Measurements from ENCODE around the gene S100B. TPM values are rescaled to one million over a fixed set of nuclear protein-coding genes. Genes with fewer than 3 reads are reported as not detected.

Gene S100B
- total and polyA plus RNA-seq, 12 donors: 0.48 to 39.3 (median 8.3) TPM

GRCh38 chr21:46562472-46562871 lies 42.4 kb downstream of the S100B start:
- Histone ChIP-seq H3K4me3 (no peak overlapping the region), H3K36me3 (replicated peaks in 1 of 2) (peaks cover 0 to 77% of the 10 kb centered on the region in 2 donors)
- no peak for TF ChIP-seq CTCF (IDR thresholded peaks at IDR 0.05)
- no peak for TF ChIP-seq POLR2A (IDR thresholded peaks at IDR 0.05)

DNA sequence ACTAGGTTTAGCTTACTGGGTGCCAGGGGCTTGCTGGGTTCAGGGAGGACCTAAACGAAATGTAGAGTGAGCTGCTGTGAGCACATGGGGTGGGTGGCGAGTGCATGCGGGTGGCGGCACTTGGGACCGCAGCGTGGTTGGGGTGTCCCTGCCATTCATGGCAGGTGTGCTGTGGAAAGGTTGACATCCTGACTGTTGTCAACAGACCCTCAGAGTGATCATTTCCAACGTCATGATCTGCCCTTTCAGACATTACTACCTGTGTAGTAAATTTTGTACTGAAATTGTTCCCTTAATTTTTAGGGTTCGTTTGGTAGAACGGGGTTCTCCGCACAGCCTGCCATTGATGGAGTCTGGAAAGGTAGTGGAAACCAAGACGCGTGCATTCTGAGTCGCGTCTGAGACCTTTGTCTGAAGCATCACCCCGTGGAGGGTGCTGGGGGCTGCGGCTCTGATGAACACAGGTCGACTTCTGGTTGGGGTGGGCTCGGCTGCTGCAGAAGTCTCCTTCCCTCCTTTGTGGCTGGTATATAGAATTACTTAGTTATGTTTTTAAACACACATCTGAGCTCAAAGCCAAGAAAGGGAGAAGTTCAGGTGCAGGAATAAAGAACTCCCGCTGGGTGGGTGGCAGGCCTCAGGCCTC lies 43.3 kb downstream of the S100B start:
- Histone ChIP-seq H3K9me3 (replicated peaks in 1 of 3) (no peaks in the 10 kb centered on the region), H3K27me3 (no peaks in the 10 kb centered on the region), H3K27ac (no peak overlapping the region), H3K4me3 (no peak overlapping the region), H3K4me1 (replicated peaks in 1 of 2) (peaks cover 0 to 8% of the 10 kb centered on the region in 2 donors), H3K36me3 (replicated peaks in 1 of 2) (peaks cover 0 to 77% of the 10 kb centered on the region in 2 donors)
- DNase-seq: peak in 1 of 7 donors; percentile 34
- intact Hi-C loops (cut with DNase I): no loop called here
- WGBS, 4 donors: 94 to 97% (median 95%) methylated on average over 19 of the region's 19 CpGs
- TF ChIP-seq CTCF (IDR thresholded peaks at IDR 0.05): no peak
- no peak for TF ChIP-seq POLR2A (IDR thresholded peaks at IDR 0.05)

More at GRCh38 chr21:46562472-46562871, 42.4 kb downstream of the S100B start:
- Histone ChIP-seq H3K27me3 (no peaks in the 10 kb centered on the region), H3K27ac (no peak overlapping the region), H3K9me3 (replicated peaks in 1 of 3) (no peaks in the 10 kb centered on the region), H3K4me1 (replicated peaks in 1 of 2) (peaks cover 0 to 8% of the 10 kb centered on the region in 2 donors)
- intact Hi-C loops (cut with DNase I): no loop called here
- WGBS, 4 donors: 88 to 94% (median 93%) methylated on average over 9 to 10 of the region's 10 CpGs
- DNase-seq: peak in 1 of 7 donors; percentile 47

DNA sequence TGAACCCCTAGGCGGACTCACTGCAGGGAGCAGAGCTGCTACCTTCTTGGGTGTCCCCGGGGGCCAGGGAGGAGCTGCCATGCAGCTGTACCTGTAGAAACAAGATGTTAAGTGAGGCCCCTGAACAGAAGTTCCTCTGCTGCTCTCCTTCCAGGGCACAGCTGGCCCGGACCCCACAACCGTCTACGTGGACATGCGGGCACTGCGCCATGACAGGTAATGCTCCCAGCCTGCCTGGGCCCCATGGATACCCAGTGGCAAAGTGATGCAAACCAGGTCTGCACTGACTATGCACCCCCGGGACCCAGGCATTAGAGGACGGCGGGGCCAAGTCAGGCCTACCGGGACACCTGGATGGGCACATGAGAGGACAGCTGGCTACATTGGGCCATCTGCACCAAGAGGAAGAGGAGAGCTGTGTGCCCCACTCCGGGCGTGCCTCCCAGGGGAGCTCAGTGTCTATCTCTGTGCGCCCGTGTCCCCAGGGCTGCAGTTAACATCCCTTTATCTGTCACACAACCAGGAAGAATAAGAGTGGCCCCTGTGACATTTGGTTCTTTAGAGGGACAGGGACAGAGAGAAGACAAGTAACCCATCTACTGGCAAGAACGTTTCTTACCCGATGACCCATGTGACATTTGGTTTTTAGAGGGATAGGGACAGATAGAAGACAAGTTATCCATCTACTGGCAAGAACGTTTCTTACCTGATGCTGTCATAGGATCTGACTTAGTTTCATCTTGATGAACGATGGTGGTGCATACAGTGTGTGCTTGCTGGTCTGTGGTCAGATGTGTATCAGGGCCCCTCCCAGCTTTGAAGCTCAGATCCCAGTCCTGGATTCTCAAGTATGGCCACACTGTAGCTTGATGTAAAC lies 44.1 kb downstream of the S100B start:
- intact Hi-C loops (cut with DNase I): no loop called here
- Histone ChIP-seq H3K4me3 (no peak overlapping the region), H3K9me3 (replicated peaks in 1 of 3) (no peaks in the 10 kb centered on the region), H3K27ac (no peak overlapping the region), H3K4me1 (replicated peaks in 1 of 2) (peaks cover 0 to 8% of the 10 kb centered on the region in 2 donors), H3K36me3 (replicated peaks in 1 of 2) (peaks cover 0 to 72% of the 10 kb centered on the region in 2 donors), H3K27me3 (no peaks in the 10 kb centered on the region)
- WGBS, 4 donors: 88 to 94% (median 92%) methylated on average over 9 to 19 of the region's 19 CpGs
- peak in 1 of 7 donors; percentile 43 for DNase-seq
- TF ChIP-seq POLR2A (IDR thresholded peaks at IDR 0.05) (no peak), CTCF (IDR thresholded peaks at IDR 0.05) (no peak)

DNA sequence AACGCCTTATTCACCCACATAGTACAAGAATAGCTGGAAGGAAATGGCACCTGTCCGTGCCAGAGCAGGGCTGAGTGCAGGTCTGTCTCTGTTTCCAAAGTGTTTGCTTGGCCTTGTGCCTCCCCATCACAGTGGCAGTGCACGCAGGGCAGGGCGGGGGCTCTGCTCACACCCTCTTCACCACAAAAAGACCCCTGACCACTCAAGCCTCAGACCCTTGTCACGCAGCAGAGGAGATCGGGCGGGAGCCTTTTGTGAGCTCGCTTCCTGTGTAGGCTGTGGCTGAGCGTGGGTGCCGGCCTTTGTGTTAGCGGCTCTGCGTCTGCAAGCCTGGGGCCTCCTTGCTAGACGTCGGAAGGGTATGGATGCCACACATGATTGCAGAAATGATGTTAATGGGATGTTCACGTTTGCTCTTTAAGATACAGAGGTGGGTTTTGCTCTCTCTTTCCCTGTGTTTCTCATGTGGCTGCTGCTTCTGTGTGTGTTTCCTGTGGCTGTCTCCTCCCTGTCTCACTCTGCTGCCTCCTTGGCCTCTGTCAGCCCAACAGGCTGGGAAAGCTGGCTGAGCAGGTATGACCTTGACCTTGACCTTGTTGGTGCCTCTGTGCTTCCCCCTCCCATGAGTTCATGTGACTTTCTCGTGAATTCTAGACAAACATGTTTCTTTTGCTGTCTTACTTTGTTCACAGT lies 45.4 kb downstream of the S100B start:
- Histone ChIP-seq H3K4me1 (replicated peaks in 1 of 2) (peaks cover 0 to 8% of the 10 kb centered on the region in 2 donors), H3K4me3 (no peak overlapping the region), H3K27ac (peak overlapping the region in 1 of 5 donors; percentile 20), H3K36me3 (replicated peaks in 1 of 2) (peaks cover 0 to 74% of the 10 kb centered on the region in 2 donors), H3K27me3 (no peaks in the 10 kb centered on the region), H3K9me3 (replicated peaks in 1 of 3) (no peaks in the 10 kb centered on the region)
- intact Hi-C loops (cut with DNase I): no loop called here
- peak in 6 of 7 donors; percentile 15 to 50 (median 32) for DNase-seq
- WGBS, 4 donors: 61 to 80% (median 72%) methylated on average over 12 to 16 of the region's 16 CpGs
- TF ChIP-seq POLR2A (IDR thresholded peaks at IDR 0.05): no peak
